H1 (cell line): ENCODE results near the gene SHTN1. TPM values are rescaled to one million over a fixed set of nuclear protein-coding genes. Genes with fewer than 3 reads are reported as not detected.

Experiments used
- ASH2L ChIP-seq: fragments of 200-600, 300-600 bp; sonication (generic); IDR thresholded peaks from one replicate; pipeline ENCODE4 v1.7.1; 2017; ENCODE audit warnings: low read length
- NANOG ChIP-seq: IDR thresholded peaks from 2 replicates; pipeline ENCODE4 v1.6.1; 2011; ENCODE audit warnings: low read length, low read depth, mild to moderate bottlenecking, inconsistent platforms; ENCODE audit not compliant: insufficient read depth, poor library complexity, severe bottlenecking
- RBBP5 ChIP-seq: IDR thresholded peaks from 2 replicates; pipeline ENCODE4 v1.7.1; 2012; ENCODE audit warnings: low read depth, mild to moderate bottlenecking, inconsistent platforms, low read length, moderate library complexity, borderline replicate concordance
- RNF2 ChIP-seq: fragments of 200-900, 300-1000 bp; sonication (generic); IDR thresholded peaks from 2 replicates; pipeline ENCODE4 v1.7.1; 2016; ENCODE audit warnings: borderline replicate concordance, low read depth, mild to moderate bottlenecking, antibody characterized with exemption, low read length; ENCODE audit not compliant: poor library complexity, severe bottlenecking; ENCODE audit errors: missing control alignments
- SP1 ChIP-seq: IDR thresholded peaks from 2 replicates; pipeline ENCODE4 v1.6.1; 2011; ENCODE audit warnings: low read depth, low read length
- SRF ChIP-seq: IDR thresholded peaks from 2 replicates; pipeline ENCODE4 v1.6.1; 2011; ENCODE audit warnings: mild to moderate bottlenecking, low read depth, low read length, moderate library complexity
- TBP ChIP-seq: IDR thresholded peaks from 2 replicates; pipeline ENCODE4 v1.6.1; 2011; ENCODE audit warnings: low read depth, low read length, improper control_type of control experiment
- TCF12 ChIP-seq: IDR thresholded peaks from 2 replicates; pipeline ENCODE4 v1.6.1; 2011; ENCODE audit warnings: low read depth, mild to moderate bottlenecking, low read length
- polyA plus RNA-seq, 7 experiments: library from polyadenylated mRNA; depleted of rRNA in 3 of 7; stranded (reverse) in 5 of 7; unstranded in 2 of 7; fragments of >200 nt in 5 of 7; fragments of 200-250 nt in 2 of 7; gene quantifications; 1 replicate in 5 of 7; 2 replicates in 1 of 7; 4 replicates in 1 of 7; pipeline versions ENCODE4 v1.2.1 to v1.2.3, GENCODE V29; 2011 to 2013; ENCODE audit warnings: missing spikeins in 2 of 7, mixed read lengths in 2 of 7
- total RNA-seq: library from RNA; stranded (reverse); fragmentation: NEBNext Ultra II Directional; extraction: Animal tissue kit (Norgen Biotek cat#: 25700); gene quantifications from 2 replicates; pipeline ENCODE4 v1.2.1, GENCODE V29; 2021

SHTN1 gene
- total and polyA plus RNA-seq, 2 of the 8 experiments (the other 6 are each of a cell fraction or from before 2014, with no cell fraction given): 3.3 to 12.7 TPM

- no peak for TF ChIP-seq RNF2
- TF ChIP-seq ASH2L: peak; percentile 73
- TF ChIP-seq RBBP5: peak; percentile 35; the same call in 1 of the 2 replicates
- TF ChIP-seq SP1: peak; percentile 62
- no peak for TF ChIP-seq NANOG
- 0 out of 2 replicates have a peak, but pooled peaks have one; percentile 19 for TF ChIP-seq SRF
- peak; percentile 91 for TF ChIP-seq TCF12
- TF ChIP-seq TBP: no peak
These were observed 170.7 kb downstream of the SHTN1 start (continued) for GRCh38 chr10:116833986-116834985.
